T-helper 17 cell (primary cell): Measurements from ENCODE around the gene RASD1. TPM values are rescaled to one million over a fixed set of nuclear protein-coding genes. Genes with fewer than 3 reads are reported as not detected.
"Not testable (repeated sequence)": the region's sequence is repeated elsewhere in the genome, so short reads cannot be mapped to it uniquely, and the experiment has no call there.

ENCODE experiments used
- ATAC-seq: fragments of 150-1000 bp; cut with Tn5 transposase; 2 replicates; pipeline ENCODE4 v1.10.0; 2021; ENCODE audit warnings: mild to moderate bottlenecking, moderate library complexity
- DNase-seq, 3 donors: peaks; one replicate each; pipeline versions ENCODE4 v3.0.0 to v3.0.0-alpha.2; 2020 to 2021
- H3K9me3 ChIP-seq: one replicate; pipeline ENCODE4 v1.7.0; 2013; ENCODE audit warnings: low read length, mild to moderate bottlenecking; ENCODE audit not compliant: control insufficient read depth, poor library complexity, severe bottlenecking
- H3K27ac Mint-ChIP-seq: one replicate; pipeline ENCODE4 v1.8.0; 2022; ENCODE audit warnings: mild to moderate bottlenecking, moderate library complexity, mixed read lengths
- H3K27me3 Mint-ChIP-seq: one replicate; pipeline ENCODE4 v1.8.0; 2022; ENCODE audit warnings: mixed read lengths
- H3K36me3 Mint-ChIP-seq: one replicate; pipeline ENCODE4 v1.8.0; 2022; ENCODE audit warnings: low read depth, mixed read lengths
- H3K4me1 Mint-ChIP-seq: one replicate; pipeline ENCODE4 v1.8.0; 2022; ENCODE audit warnings: mild to moderate bottlenecking, mixed read lengths
- H3K4me3 Mint-ChIP-seq: one replicate; pipeline ENCODE4 v1.8.0; 2022; ENCODE audit warnings: mild to moderate bottlenecking, moderate library complexity, mixed read lengths
- total RNA-seq, 4 donors: library from RNA in 2 of 4; stranded (reverse) in 2 of 4; gene quantifications; one replicate each; pipeline ENCODE4 v1.2.3 and lab custom pipeline; 2022 to 2026

RASD1 gene
- total RNA-seq, 2 donors from 2014 or later = 0.97 to 1.4 TPM

DNA sequence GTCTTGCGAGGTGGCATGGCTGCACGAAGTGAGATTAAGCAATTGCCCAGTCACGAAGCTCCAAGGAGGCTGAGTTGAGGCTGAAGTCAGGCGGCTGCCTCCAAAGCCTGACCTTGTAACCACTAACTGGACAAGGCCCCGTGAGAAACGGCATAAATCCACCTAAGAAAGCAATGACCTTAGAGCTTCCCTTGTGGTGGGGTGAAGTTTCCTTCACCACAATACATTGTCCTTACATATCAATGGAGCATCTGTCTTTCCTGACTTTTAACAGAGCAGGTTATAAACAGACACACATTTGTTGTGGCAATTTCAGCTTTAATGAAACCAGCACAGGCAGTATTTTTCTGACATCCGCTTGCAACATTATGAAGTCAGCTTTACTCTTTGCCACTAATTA lies 21.9 kb downstream of the RASD1 start:
- H3K4me1 Mint-ChIP-seq = peaks cover 10% of the 10 kb centered on the region
- DNase-seq (no peak), ATAC-seq (no peak)
- no peak overlapping the region for H3K4me3 Mint-ChIP-seq
- H3K9me3 ChIP-seq = no peaks in the 10 kb centered on the region
- H3K36me3 Mint-ChIP-seq = no peaks in the 10 kb centered on the region
- no peak overlapping the region for H3K27ac Mint-ChIP-seq
- H3K27me3 Mint-ChIP-seq = peaks cover 35% of the 10 kb centered on the region

DNA sequence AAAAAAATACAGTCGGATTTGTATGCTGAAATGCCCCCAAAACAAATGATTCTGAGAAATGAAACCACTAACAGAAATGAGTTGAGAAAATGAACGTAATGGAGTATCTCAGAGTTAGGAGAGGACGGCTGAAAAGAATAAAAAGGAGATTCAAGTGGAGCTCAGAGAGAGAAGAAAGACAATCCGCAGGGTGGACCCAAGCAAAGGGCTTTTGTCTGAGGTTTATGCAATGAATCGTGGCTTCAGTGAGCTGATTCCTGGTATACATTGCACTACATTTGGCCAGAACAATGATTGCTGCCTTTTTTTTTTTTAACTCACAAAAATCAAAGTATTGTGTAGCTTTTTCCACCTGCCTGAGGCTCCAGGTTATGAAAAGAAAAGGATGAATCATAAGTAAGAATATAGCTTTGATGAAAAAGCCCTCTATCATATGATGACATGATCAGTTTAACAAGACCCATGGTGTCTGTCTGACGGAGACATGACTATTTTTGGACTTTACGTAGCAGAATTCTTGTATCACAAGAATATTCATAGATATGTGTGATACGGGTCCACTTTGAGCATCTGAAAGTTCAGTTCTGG lies 23.8 kb downstream of the RASD1 start:
- no peaks in the 10 kb centered on the region for H3K9me3 ChIP-seq
- ATAC-seq = no peak
- no peak for DNase-seq
- Mint-ChIP-seq H3K4me3 (no peak overlapping the region), H3K4me1 (peaks cover 5% of the 10 kb centered on the region), H3K27me3 (peaks cover 49% of the 10 kb centered on the region), H3K36me3 (no peaks in the 10 kb centered on the region), H3K27ac (no peak overlapping the region)

DNA sequence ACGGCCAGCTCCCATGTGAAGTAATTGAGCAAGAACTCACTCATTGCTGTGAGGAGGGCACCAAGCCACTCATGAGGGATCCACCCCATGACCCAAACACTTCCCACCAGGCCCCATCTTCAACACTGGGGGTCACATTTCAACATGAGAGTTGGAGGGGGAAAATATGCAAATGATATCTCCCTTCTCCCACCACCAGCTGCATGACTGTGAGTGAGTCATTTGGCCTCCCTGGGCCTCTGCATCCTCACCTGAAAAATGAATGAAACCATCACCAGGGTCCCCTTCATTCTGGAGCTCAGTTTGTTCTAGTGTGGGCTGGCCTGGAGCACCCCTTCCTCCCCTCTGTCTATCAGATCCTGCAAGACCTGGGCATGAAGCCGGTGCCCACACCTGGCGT lies 26.2 kb downstream of the RASD1 start:
- Mint-ChIP-seq H3K27ac (no peak overlapping the region), H3K4me3 (no peak overlapping the region), H3K4me1 (no peaks in the 10 kb centered on the region), H3K27me3 (peaks cover 59% of the 10 kb centered on the region), H3K36me3 (no peaks in the 10 kb centered on the region)
- DNase-seq (no peak), ATAC-seq (no peak)
- no peaks in the 10 kb centered on the region for H3K9me3 ChIP-seq

DNA sequence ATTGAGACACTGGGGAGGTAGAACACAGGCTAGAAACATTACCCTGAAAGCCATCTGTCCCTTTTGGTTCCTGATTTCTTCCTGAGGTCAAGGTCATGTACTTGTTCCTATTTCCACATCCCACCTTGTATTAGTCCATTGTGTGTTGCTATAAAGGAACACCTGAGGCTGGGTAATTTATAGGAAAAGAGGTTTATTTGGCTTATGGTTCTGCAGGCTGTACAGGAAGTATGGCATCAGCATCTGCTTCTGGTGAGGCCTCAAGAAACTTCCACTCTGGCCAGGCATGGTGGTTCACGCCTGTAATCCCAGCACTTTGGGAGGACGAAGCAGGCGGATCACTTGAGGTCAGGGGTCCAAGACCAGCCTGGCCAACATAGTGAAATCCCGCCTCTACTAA lies 26.8 kb downstream of the RASD1 start:
- no peaks in the 10 kb centered on the region for H3K4me1 Mint-ChIP-seq
- no peak overlapping the region for H3K27ac Mint-ChIP-seq
- H3K27me3 Mint-ChIP-seq = peaks cover 65% of the 10 kb centered on the region
- no peaks in the 10 kb centered on the region for H3K36me3 Mint-ChIP-seq
- DNase-seq (no peak), ATAC-seq (no peak)
- H3K9me3 ChIP-seq = no peaks in the 10 kb centered on the region
- no peak overlapping the region for H3K4me3 Mint-ChIP-seq

DNA sequence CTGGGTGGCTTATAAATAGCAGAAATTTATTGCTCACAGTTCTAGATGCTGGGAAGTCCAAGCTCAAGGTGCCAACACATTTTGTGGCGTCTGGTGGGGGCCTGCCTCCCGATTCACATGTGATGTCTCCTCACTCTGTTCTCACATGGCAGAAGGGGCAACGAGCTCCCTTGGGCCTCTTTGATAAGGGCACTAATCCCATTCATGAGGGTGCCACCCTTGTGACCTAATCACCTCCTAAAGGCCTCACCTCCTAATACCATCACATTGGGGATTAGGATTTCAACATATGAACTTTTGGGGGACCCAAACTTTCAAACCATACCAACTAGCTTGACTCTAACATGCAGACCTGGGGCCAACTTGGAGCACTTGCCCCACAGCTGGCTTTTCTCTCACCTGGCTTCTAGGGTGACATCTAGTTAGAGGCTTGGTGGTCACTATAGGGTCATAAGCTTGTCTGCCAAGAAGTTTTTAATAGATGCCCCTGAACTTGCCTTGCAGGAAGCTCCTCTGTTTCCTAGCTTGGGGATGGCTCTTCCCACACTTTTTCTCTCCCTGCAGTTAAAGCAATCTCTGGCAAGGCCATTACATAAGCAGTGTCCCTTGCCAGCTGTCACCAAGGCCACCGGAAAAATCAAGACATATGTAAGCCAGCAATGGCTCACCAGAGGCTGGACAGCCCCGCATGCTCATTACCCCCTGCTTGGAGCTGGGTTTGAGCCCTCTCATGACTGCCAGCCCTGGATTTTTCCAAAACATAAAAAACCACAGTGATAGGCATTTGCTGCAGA lies 27.8 kb downstream of the RASD1 start:
- no peaks in the 10 kb centered on the region for H3K9me3 ChIP-seq
- no peaks in the 10 kb centered on the region for H3K36me3 Mint-ChIP-seq
- DNase-seq (no peak), ATAC-seq (no peak)
- H3K4me1 Mint-ChIP-seq = no peaks in the 10 kb centered on the region
- H3K27me3 Mint-ChIP-seq = peaks cover 64% of the 10 kb centered on the region
- H3K4me3 Mint-ChIP-seq = no peak overlapping the region
- H3K27ac Mint-ChIP-seq = no peak overlapping the region

DNA sequence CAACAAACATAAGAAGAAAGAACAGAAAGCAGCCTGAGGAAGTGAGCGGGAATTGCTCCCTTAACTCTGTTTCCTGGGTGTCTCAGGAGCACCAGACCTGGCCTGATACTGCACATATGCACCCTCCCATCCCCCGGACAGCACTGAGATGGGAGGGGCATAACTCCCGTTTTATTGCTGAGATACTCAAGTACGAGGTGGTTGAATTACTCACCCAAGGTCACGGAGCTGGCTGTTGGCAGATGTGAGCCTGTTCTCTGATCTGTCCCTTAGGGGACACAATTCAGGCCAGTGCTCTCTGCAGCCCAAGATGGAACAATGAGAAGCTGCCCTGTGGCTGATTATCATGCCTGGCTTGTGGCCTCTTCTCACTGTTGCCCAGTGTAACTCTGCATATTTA lies 28.5 kb downstream of the RASD1 start:
- Mint-ChIP-seq H3K4me1 (no peaks in the 10 kb centered on the region), H3K36me3 (no peaks in the 10 kb centered on the region), H3K4me3 (no peak overlapping the region), H3K27me3 (peaks cover 57% of the 10 kb centered on the region), H3K27ac (no peak overlapping the region)
- DNase-seq (no peak), ATAC-seq (no peak)
- H3K9me3 ChIP-seq = no peaks in the 10 kb centered on the region

DNA sequence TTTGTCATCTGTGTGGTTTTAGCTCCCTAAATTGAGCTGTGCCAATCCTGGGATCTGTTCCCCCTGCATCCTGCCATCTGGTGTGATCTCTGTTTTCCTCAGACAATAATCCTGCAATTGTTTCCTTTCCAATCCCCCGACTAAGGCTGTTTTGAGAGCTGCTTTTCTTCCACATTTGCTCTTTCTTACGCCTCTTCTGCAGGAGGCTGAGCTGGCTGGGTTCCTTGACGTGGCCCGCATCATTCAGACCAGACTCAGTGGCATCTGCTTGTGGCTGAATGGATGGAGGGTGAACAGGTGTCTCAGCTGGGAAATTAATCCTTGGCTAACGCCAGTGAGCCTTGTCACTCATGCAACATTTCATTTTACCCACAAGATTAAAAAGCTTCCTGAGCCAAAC lies 29.2 kb downstream of the RASD1 start:
- H3K4me3 Mint-ChIP-seq = no peak overlapping the region
- no peak for DNase-seq
- no peak for ATAC-seq
- H3K27me3 Mint-ChIP-seq = peaks cover 56% of the 10 kb centered on the region
- no peaks in the 10 kb centered on the region for H3K4me1 Mint-ChIP-seq
- H3K9me3 ChIP-seq = no peaks in the 10 kb centered on the region
- H3K36me3 Mint-ChIP-seq = no peaks in the 10 kb centered on the region
- H3K27ac Mint-ChIP-seq = no peak overlapping the region

DNA sequence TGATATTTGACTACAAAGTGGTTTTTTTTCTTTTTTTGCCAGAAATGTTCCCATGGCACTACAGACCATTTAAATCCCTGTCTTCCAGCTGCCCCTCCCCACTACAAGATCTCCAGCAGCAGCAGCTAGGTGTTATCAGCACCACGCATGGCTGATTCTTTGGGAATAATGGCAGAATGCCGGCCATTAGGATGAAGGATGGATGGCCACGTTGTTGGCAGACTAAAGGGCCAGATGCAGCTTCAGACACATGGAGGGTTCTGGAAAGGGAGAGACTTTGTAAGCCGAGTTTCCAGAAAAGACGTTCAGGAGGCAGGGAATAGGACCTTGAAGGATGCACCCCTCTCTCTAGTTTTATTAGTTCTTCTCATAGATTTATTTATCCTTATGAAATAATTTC lies 29.7 kb downstream of the RASD1 start:
- no peaks in the 10 kb centered on the region for H3K4me1 Mint-ChIP-seq
- no peaks in the 10 kb centered on the region for H3K9me3 ChIP-seq
- H3K36me3 Mint-ChIP-seq = no peaks in the 10 kb centered on the region
- peaks cover 56% of the 10 kb centered on the region for H3K27me3 Mint-ChIP-seq
- H3K27ac Mint-ChIP-seq = no peak overlapping the region
- ATAC-seq = no peak
- no peak for DNase-seq
- no peak overlapping the region for H3K4me3 Mint-ChIP-seq

DNA sequence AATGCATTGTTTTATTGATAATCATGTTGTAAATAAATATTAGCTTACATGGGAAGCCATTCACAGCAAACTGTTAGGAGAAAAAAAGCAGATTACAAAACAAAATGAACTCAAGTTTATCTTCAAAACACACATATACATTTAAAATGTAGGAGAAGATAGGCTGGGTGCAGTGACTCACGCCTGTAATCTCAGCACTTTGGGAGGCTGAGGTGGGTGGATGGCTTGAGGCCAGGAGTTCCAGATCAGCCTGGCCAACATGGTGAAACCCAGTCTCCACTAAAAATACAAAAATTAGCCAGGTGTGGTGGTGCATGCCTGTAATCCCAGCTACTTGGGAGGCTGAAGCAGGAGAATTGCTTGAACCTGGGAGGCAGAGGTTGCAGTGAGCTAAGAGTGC lies 30.3 kb downstream of the RASD1 start:
- not testable (repeated sequence) for ATAC-seq, H3K4me1 Mint-ChIP-seq, H3K9me3 ChIP-seq, H3K4me3 Mint-ChIP-seq, H3K27ac Mint-ChIP-seq, DNase-seq, H3K36me3 Mint-ChIP-seq
- H3K27me3 Mint-ChIP-seq = peaks cover 51% of the 10 kb centered on the region

DNA sequence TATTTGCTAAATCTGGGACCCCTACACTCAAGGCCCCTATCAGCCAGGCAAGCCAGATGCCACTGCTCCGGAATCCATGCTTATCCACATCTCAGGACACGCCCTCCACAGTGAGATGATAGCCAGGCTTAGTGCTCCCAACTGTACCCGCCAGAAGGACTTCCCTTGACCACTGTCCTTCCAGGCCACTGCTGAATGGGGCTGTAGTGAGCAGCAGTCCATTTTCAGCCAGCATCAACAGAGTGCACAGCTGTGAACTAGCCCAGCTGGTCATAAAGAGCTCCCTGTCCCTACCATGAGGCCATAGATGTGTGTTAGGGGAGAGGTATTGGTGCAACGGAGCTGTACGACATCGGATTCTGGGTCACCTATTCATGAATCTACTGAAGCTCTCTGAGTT lies 32.4 kb downstream of the RASD1 start:
- no peaks in the 10 kb centered on the region for H3K4me1 Mint-ChIP-seq
- no peaks in the 10 kb centered on the region for H3K36me3 Mint-ChIP-seq
- no peak overlapping the region for H3K27ac Mint-ChIP-seq
- no peaks in the 10 kb centered on the region for H3K9me3 ChIP-seq
- H3K4me3 Mint-ChIP-seq = no peak overlapping the region
- H3K27me3 Mint-ChIP-seq = peaks cover 36% of the 10 kb centered on the region
- no peak for ATAC-seq
- DNase-seq = no peak

DNA sequence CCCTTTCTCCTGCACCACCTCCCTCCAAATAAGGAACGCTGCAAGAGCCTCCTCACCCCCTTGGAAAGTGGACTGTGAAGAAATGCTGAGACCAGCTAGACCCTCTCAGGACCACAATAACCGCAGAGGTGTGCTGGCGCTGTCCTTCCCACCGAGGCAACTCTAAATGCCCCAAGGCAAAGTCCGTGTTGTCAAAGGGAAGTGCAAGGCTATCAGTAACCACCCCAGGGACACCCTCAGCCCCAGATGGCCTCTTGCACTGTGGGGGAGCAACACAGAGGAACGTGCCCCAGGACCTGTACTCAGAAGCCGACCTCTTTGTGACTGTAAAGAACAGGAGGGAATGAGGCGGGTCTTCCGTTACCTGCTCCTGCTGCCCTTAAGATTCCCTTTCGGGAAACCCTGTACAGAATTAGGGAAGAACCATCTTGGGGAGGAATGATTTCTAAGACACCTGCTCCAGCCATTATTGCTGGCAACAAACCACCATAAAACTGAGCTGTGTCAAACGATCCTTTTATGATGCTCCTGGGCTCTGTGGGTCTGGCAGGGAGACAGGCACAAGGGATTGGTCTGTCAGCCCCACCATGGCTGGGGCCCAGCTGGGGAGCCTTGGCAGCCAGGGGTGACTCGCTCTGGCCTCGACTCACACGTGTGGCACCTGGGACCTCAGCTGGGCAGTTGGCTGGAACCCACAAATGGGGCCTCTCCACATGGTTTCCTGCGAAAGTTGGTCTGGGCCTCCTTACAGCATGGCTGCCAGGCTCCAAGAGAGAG lies 34.0 kb downstream of the RASD1 start:
- no peaks in the 10 kb centered on the region for H3K9me3 ChIP-seq
- Mint-ChIP-seq H3K27me3 (peaks cover 25% of the 10 kb centered on the region), H3K4me3 (no peak overlapping the region), H3K27ac (no peak overlapping the region), H3K36me3 (no peaks in the 10 kb centered on the region), H3K4me1 (no peaks in the 10 kb centered on the region)
- DNase-seq (no peak), ATAC-seq (no peak)

DNA sequence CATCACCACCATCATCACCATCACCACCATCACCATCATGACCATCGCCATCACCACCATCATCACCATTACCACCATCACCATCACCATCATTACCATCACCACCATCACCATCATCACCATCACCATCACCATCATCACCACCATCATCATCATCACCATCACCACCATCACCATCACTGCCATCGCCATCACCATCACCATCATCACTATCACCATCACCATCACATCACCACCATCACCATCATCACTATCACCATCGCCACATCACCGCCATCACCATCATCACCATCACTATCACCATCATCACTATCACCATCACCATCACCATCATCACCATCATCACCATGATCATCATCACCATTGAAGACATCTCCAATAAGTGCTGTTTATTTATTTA lies 36.2 kb downstream of the RASD1 start:
- Mint-ChIP-seq H3K27ac (no peak overlapping the region), H3K4me3 (no peak overlapping the region), H3K4me1 (no peaks in the 10 kb centered on the region), H3K36me3 (no peaks in the 10 kb centered on the region), H3K27me3 (peaks cover 13% of the 10 kb centered on the region)
- no peaks in the 10 kb centered on the region for H3K9me3 ChIP-seq
- no peak for ATAC-seq
- no peak for DNase-seq

DNA sequence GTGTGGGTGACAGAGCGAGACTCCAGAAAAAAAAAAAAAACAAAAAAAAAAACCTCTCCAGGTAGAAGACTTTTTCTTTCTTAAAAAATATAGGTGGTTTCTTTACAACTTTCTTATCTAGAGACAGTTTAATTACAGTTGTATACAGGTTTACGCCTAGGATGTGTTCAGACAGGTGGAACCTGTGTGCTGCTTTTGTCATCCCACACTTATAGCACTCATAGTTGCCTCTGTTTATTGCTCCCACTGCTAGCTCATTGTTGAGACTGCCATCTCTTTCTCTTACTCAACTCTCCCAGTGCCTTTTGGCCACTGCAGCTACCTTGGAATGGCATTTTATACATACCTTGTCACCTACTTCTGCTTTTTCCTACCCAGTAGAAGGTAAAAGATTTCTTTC lies 38.5 kb downstream of the RASD1 start:
- H3K27ac Mint-ChIP-seq = no peak overlapping the region
- DNase-seq = no peak
- H3K36me3 Mint-ChIP-seq = no peaks in the 10 kb centered on the region
- H3K4me3 Mint-ChIP-seq = no peak overlapping the region
- no peak for ATAC-seq
- H3K4me1 Mint-ChIP-seq = no peaks in the 10 kb centered on the region
- no peaks in the 10 kb centered on the region for H3K27me3 Mint-ChIP-seq
- no peaks in the 10 kb centered on the region for H3K9me3 ChIP-seq
